ENCODE measurements around the gene IL17F.

IL17F gene

GRCh38 chr6:52255434-52255833 lies 11.1 kb upstream of the IL17F start:
- TF ChIP-seq TCF4 (CRISPR knock-in tag; IDR thresholded peaks at IDR 0.05; ENCODE audit: borderline replicate concordance): no peak
- no peak for TF ChIP-seq RARB (CRISPR knock-in tag; IDR thresholded peaks at IDR 0.05)
- no peak for TF ChIP-seq ARNTL (CRISPR knock-in tag; IDR thresholded peaks at IDR 0.05; ENCODE audit: borderline replicate concordance, low read depth)
- TF ChIP-seq ISL1 (CRISPR knock-in tag; IDR thresholded peaks at IDR 0.05): no peak
- no peak for TF ChIP-seq ZNF70 (CRISPR knock-in tag; IDR thresholded peaks at IDR 0.05)
- no peak for TF ChIP-seq GLIS3 (CRISPR knock-in tag; IDR thresholded peaks at IDR 0.05)
- no peak for TF ChIP-seq ZFP30 (CRISPR knock-in tag; IDR thresholded peaks at IDR 0.05)
- no peak for TF ChIP-seq TOX (CRISPR knock-in tag; IDR thresholded peaks at IDR 0.05; ENCODE audit: borderline replicate concordance)
- no peak for TF ChIP-seq SNAI2 (CRISPR knock-in tag; IDR thresholded peaks at IDR 0.05)
- TF ChIP-seq ZC3H10 (CRISPR knock-in tag; IDR thresholded peaks at IDR 0.05): no peak
- no peak for TF ChIP-seq POU6F1 (CRISPR knock-in tag; IDR thresholded peaks at IDR 0.05; ENCODE audit: borderline replicate concordance, low read depth)
- no peak for TF ChIP-seq OSR1 (CRISPR knock-in tag; IDR thresholded peaks at IDR 0.05)
- ATAC-seq: no peak

- TF ChIP-seq ESRRG (CRISPR knock-in tag; IDR thresholded peaks at IDR 0.05): no peak
- no peak for TF ChIP-seq ZNF565 (CRISPR knock-in tag; conservative IDR thresholded peaks at IDR 0.05; ENCODE audit: low read depth)
- TF ChIP-seq ZFP3 (CRISPR knock-in tag; IDR thresholded peaks at IDR 0.05): no peak
- TF ChIP-seq, protein P1, sequence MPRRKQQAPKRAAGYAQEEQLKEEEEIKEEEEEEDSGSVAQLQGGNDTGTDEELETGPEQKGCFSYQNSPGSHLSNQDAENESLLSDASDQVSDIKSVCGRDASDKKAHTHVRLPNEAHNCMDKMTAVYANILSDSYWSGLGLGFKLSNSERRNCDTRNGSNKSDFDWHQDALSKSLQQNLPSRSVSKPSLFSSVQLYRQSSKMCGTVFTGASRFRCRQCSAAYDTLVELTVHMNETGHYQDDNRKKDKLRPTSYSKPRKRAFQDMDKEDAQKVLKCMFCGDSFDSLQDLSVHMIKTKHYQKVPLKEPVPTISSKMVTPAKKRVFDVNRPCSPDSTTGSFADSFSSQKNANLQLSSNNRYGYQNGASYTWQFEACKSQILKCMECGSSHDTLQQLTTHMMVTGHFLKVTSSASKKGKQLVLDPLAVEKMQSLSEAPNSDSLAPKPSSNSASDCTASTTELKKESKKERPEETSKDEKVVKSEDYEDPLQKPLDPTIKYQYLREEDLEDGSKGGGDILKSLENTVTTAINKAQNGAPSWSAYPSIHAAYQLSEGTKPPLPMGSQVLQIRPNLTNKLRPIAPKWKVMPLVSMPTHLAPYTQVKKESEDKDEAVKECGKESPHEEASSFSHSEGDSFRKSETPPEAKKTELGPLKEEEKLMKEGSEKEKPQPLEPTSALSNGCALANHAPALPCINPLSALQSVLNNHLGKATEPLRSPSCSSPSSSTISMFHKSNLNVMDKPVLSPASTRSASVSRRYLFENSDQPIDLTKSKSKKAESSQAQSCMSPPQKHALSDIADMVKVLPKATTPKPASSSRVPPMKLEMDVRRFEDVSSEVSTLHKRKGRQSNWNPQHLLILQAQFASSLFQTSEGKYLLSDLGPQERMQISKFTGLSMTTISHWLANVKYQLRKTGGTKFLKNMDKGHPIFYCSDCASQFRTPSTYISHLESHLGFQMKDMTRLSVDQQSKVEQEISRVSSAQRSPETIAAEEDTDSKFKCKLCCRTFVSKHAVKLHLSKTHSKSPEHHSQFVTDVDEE (CRISPR knock-in tag; IDR thresholded peaks at IDR 0.05): no peak
- no peak for TF ChIP-seq BACH2 (CRISPR knock-in tag; IDR thresholded peaks at IDR 0.05; ENCODE audit: borderline replicate concordance)
- TF ChIP-seq POU6F1 (CRISPR knock-in tag; IDR thresholded peaks at IDR 0.05; ENCODE audit: borderline replicate concordance, low read depth): no peak
- no peak for TF ChIP-seq ZFP30 (CRISPR knock-in tag; IDR thresholded peaks at IDR 0.05)
- no peak for TF ChIP-seq ZC3H10 (CRISPR knock-in tag; IDR thresholded peaks at IDR 0.05)
- TF ChIP-seq PPARA (CRISPR knock-in tag; IDR thresholded peaks at IDR 0.05; ENCODE audit: borderline replicate concordance): no peak
- TF ChIP-seq, protein P2, sequence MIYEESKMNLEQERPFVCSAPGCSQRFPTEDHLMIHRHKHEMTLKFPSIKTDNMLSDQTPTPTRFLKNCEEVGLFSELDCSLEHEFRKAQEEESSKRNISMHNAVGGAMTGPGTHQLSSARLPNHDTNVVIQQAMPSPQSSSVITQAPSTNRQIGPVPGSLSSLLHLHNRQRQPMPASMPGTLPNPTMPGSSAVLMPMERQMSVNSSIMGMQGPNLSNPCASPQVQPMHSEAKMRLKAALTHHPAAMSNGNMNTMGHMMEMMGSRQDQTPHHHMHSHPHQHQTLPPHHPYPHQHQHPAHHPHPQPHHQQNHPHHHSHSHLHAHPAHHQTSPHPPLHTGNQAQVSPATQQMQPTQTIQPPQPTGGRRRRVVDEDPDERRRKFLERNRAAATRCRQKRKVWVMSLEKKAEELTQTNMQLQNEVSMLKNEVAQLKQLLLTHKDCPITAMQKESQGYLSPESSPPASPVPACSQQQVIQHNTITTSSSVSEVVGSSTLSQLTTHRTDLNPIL (CRISPR knock-in tag; IDR thresholded peaks at IDR 0.05; ENCODE audit: low read depth): no peak
- no peak for TF ChIP-seq GLIS3 (CRISPR knock-in tag; IDR thresholded peaks at IDR 0.05)
- no peak for TF ChIP-seq TOX (CRISPR knock-in tag; IDR thresholded peaks at IDR 0.05; ENCODE audit: borderline replicate concordance)
- TF ChIP-seq ZNF70 (CRISPR knock-in tag; IDR thresholded peaks at IDR 0.05): no peak
- TF ChIP-seq PATZ1 (CRISPR knock-in tag; IDR thresholded peaks at IDR 0.05; ENCODE audit: borderline replicate concordance): no peak
- TF ChIP-seq CSDC2 (CRISPR knock-in tag; IDR thresholded peaks at IDR 0.05): no peak
- TF ChIP-seq TCF4 (CRISPR knock-in tag; IDR thresholded peaks at IDR 0.05; ENCODE audit: borderline replicate concordance): no peak
- ATAC-seq: no peak
Measured at GRCh38 chr6:52254731-52255378, 10.6 kb upstream of the IL17F start.

Data from SK-N-SH treated with all-trans-retinoic acid at 6 μM for 48 hours (cell line).